Central memory CD8-positive, alpha-beta T cell (primary cell): ENCODE data around the gene AFDN.

Source experiments
- ATAC-seq: fragments of 150-1000 bp; cut with Tn5 transposase; replicated peaks from 2 replicates; pipeline ENCODE4 v1.10.0; 2022; ENCODE audit warnings: mild to moderate bottlenecking, moderate FRiP score, moderate number of reproducible peaks; ENCODE audit not compliant: poor library complexity, severe bottlenecking; ENCODE audit errors: extremely low read depth
- DNase-seq, 2 donors: peaks; one replicate each; pipeline ENCODE4 v3.0.0; 2021; ENCODE audit warnings: low spot score in 2 of 2
- H3K27ac Mint-ChIP-seq: one replicate; pipeline ENCODE4 v1.8.0; 2022; ENCODE audit warnings: low read depth, mild to moderate bottlenecking, moderate library complexity, mixed read lengths
- H3K27me3 Mint-ChIP-seq: one replicate; pipeline ENCODE4 v1.8.0; 2022; ENCODE audit warnings: mixed read lengths
- H3K36me3 Mint-ChIP-seq: one replicate; pipeline ENCODE4 v1.8.0; 2022; ENCODE audit warnings: mild to moderate bottlenecking, moderate library complexity, mixed read lengths; ENCODE audit not compliant: insufficient read depth
- H3K4me1 Mint-ChIP-seq: one replicate; pipeline ENCODE4 v1.8.0; 2022; ENCODE audit warnings: mixed read lengths
- H3K4me3 Mint-ChIP-seq: one replicate; pipeline ENCODE4 v1.8.0; 2022; ENCODE audit warnings: mild to moderate bottlenecking, moderate library complexity, mixed read lengths
- H3K9me3 Mint-ChIP-seq: one replicate; pipeline ENCODE4 v1.8.0; 2022; ENCODE audit warnings: mixed read lengths

Gene AFDN

DNA sequence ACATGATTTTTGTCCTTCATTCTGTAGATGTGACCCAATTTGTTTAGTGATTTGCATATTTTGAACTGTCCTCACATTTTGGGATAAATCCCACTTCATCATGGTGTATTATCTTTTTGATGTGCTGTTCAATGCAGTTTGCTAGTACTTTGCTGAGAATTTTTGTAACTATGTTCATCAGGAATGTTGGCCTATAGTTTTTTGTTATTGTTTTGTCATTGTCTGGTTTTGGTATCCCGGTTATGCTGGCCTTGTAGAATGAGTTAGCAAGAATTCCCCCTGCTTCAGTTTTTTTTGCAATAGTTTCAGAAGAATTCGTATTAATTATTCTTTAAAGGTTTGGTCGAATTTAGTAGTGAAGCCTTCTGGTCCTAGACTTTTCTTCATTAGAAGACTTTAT is 182.6 kb downstream of the AFDN start:
- peaks cover 32% of the 10 kb centered on the region for H3K9me3 Mint-ChIP-seq
- no peak overlapping the region for H3K27ac Mint-ChIP-seq
- H3K4me3 Mint-ChIP-seq: no peak overlapping the region
- H3K4me1 Mint-ChIP-seq: no peaks in the 10 kb centered on the region
- H3K27me3 Mint-ChIP-seq: peaks cover 13% of the 10 kb centered on the region
- H3K36me3 Mint-ChIP-seq: no peaks in the 10 kb centered on the region
- ATAC-seq: no peak
- no peak for DNase-seq

DNA sequence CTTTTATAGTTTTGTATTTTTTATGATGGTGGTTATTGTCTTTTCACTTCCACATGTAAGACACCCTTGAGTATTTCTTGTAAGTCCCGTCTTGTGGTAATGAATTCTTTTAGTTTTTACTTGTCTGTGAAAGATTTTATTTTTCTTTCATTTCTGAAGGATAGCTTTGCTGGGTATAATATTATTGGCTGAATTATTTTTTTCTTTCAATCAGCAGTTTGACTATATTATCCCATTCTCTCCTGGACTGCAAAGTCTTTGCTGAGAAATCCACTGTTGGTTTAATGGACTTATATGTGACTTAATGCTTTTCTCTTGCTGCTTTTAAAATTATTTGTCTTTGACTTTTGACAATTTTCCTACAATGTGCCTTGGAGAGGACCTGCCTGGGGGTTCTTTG is 184.6 kb downstream of the AFDN start:
- Mint-ChIP-seq H3K27me3 (peaks cover 23% of the 10 kb centered on the region), H3K27ac (no peak overlapping the region), H3K36me3 (no peaks in the 10 kb centered on the region), H3K4me1 (no peaks in the 10 kb centered on the region), H3K9me3 (peaks cover 32% of the 10 kb centered on the region), H3K4me3 (no peak overlapping the region)
- DNase-seq (no peak), ATAC-seq (no peak)

GRCh38 chr6:168012431-168013249 is 185.9 kb downstream of the AFDN start:
- no peak for DNase-seq
- H3K4me1 Mint-ChIP-seq: no peaks in the 10 kb centered on the region
- H3K27me3 Mint-ChIP-seq: peaks cover 37% of the 10 kb centered on the region
- ATAC-seq: no peak
- peaks cover 32% of the 10 kb centered on the region for H3K9me3 Mint-ChIP-seq
- H3K27ac Mint-ChIP-seq: no peak overlapping the region
- H3K4me3 Mint-ChIP-seq: no peak overlapping the region
- H3K36me3 Mint-ChIP-seq: no peaks in the 10 kb centered on the region

GRCh38 chr6:168013250-168013915 is 186.7 kb downstream of the AFDN start:
- ATAC-seq (no peak), DNase-seq (no peak)
- Mint-ChIP-seq H3K27me3 (peaks cover 37% of the 10 kb centered on the region), H3K36me3 (no peaks in the 10 kb centered on the region), H3K4me1 (no peaks in the 10 kb centered on the region), H3K27ac (no peak overlapping the region), H3K4me3 (no peak overlapping the region), H3K9me3 (peaks cover 32% of the 10 kb centered on the region)

DNA sequence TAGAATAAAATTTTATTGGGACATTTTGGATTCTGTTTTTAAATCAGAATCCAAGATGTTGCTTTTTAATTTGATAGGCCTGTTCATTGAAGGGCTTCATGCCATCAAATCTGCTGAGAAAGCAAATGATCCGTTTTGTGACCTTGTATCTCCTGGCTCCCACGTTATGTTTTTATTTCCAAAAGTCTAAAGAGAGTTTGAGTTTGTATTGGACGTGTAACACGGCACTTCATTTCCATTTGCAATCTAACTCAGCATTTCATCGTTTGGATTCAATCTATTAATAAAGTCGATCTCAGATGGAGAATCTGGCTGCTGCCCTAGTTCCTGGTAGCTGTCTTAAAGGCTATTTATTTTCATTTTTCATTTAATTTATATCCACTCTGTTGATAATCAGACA is 187.7 kb downstream of the AFDN start:
- DNase-seq: no peak
- peaks cover 45% of the 10 kb centered on the region for H3K27me3 Mint-ChIP-seq

DNA sequence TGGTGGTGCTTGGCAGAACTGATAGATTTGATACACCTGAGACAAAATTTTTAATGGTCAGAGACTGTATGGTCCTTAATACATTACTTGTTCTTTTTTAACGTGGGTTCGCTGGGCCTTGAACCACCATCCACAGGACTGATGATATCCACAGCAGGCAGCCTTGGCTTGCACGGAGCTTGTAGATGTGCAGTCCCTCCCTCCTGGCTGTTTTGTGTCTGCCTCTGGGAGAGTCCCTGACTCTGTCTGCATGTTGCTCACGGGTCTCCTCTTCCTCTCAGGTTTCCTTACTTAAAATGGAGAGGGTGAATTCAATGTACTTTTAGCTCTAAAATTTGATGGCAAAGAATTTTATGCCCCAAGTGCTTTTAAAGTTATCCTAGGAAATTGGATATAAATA is 188.3 kb downstream of the AFDN start:
- peaks cover 51% of the 10 kb centered on the region for H3K27me3 Mint-ChIP-seq
- H3K4me1 Mint-ChIP-seq: no peaks in the 10 kb centered on the region
- H3K9me3 Mint-ChIP-seq: peaks cover 33% of the 10 kb centered on the region
- no peak overlapping the region for H3K27ac Mint-ChIP-seq
- no peak overlapping the region for H3K4me3 Mint-ChIP-seq
- no peak for ATAC-seq
- DNase-seq: no peak
- H3K36me3 Mint-ChIP-seq: no peaks in the 10 kb centered on the region

More for the DNA sequence above, 187.7 kb downstream of the AFDN start:
- Mint-ChIP-seq H3K4me1 (no peaks in the 10 kb centered on the region), H3K36me3 (no peaks in the 10 kb centered on the region), H3K27ac (no peak overlapping the region), H3K9me3 (peaks cover 33% of the 10 kb centered on the region), H3K4me3 (no peak overlapping the region)
- ATAC-seq: no peak

DNA sequence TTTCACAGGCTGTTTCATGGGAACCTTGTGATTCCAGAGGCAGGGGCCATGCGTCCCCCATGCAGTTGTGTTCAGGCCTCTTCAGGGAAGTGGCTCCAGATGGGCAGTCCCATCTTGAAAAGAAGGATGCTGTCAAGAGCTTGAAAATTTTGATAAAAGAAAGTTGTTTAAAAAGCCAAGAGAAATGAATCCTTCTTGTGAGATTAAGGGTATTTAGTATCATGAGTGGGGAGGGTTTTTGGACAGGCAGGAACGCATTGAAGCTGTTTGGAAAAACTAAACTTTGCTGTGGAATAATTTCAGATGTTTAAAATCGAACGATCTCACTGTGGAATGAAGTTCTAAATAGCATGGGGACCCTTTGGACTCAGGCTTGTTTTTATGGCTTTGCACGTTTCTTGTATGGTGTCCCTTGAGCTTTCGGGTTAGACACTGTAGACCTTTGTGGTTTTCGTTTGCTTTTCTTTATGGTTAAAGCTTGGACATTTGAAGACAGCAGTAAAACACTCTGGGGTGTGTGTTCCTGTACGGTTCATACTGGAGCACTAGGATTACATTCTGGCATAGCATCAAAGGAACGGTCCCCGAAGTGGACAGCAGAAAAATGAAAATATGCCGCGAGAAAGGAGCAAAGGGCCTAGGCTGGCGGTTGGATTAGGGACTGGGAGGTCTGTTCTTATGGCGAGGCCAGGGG is 188.9 kb downstream of the AFDN start:
- H3K9me3 Mint-ChIP-seq: peaks cover 27% of the 10 kb centered on the region
- no peaks in the 10 kb centered on the region for H3K4me1 Mint-ChIP-seq
- H3K4me3 Mint-ChIP-seq: no peak overlapping the region
- ATAC-seq: no peak
- no peak for DNase-seq
- H3K36me3 Mint-ChIP-seq: no peaks in the 10 kb centered on the region
- H3K27ac Mint-ChIP-seq: no peak overlapping the region
- peaks cover 56% of the 10 kb centered on the region for H3K27me3 Mint-ChIP-seq

DNA sequence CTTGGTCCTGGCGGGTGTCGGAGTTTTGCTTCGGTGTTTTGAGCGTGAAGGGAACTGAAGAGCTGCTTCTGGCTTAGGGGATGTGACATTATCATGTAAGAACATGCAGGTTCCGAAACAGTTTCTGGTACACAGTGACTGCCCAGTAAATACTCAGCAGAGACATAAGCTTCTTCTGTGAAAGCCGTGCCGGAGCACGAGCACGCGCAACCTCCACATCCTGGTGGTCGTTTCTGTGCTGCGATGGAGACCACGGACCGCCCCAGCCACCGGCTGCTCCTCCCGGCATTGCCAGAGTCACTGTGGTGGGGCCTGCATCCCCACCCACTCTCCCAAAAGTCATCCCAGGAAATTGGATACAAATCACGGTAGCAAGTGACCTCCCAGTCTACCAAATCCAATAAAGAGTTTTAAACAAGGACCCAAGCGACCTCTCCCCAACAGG is 189.5 kb downstream of the AFDN start:
- DNase-seq (no peak), ATAC-seq (no peak)
- no peaks in the 10 kb centered on the region for H3K36me3 Mint-ChIP-seq
- no peak overlapping the region for H3K27ac Mint-ChIP-seq
- no peaks in the 10 kb centered on the region for H3K4me1 Mint-ChIP-seq
- peaks cover 56% of the 10 kb centered on the region for H3K27me3 Mint-ChIP-seq
- no peak overlapping the region for H3K4me3 Mint-ChIP-seq
- H3K9me3 Mint-ChIP-seq: peaks cover 21% of the 10 kb centered on the region

- ATAC-seq (no peak), DNase-seq (no peak)
- peaks cover 56% of the 10 kb centered on the region for H3K27me3 Mint-ChIP-seq
- H3K36me3 Mint-ChIP-seq: no peaks in the 10 kb centered on the region
- H3K27ac Mint-ChIP-seq: no peak overlapping the region
- no peaks in the 10 kb centered on the region for H3K4me1 Mint-ChIP-seq
- H3K4me3 Mint-ChIP-seq: no peak overlapping the region
- peaks cover 15% of the 10 kb centered on the region for H3K9me3 Mint-ChIP-seq
Observed at GRCh38 chr6:168016721-168017525, 190.2 kb downstream of the AFDN start.

GRCh38 chr6:168017629-168018028 is 190.9 kb downstream of the AFDN start:
- Mint-ChIP-seq H3K36me3 (no peaks in the 10 kb centered on the region), H3K4me3 (no peak overlapping the region)
- ATAC-seq: no peak

GRCh38 chr6:168018664-168019063 is 192.0 kb downstream of the AFDN start:
- no peaks in the 10 kb centered on the region for H3K36me3 Mint-ChIP-seq
- DNase-seq: no peak
- no peak overlapping the region for H3K4me3 Mint-ChIP-seq
- H3K27ac Mint-ChIP-seq: no peak overlapping the region
- peaks cover 56% of the 10 kb centered on the region for H3K27me3 Mint-ChIP-seq
- no peak for ATAC-seq
- peaks cover 11% of the 10 kb centered on the region for H3K9me3 Mint-ChIP-seq
- H3K4me1 Mint-ChIP-seq: no peaks in the 10 kb centered on the region

More at GRCh38 chr6:168017629-168018028, 190.9 kb downstream of the AFDN start:
- Mint-ChIP-seq H3K9me3 (peaks cover 12% of the 10 kb centered on the region), H3K4me1 (no peaks in the 10 kb centered on the region), H3K27me3 (peaks cover 56% of the 10 kb centered on the region), H3K27ac (no peak overlapping the region)
- no peak for DNase-seq

GRCh38 chr6:168020242-168020641 is 193.5 kb downstream of the AFDN start:
- H3K27ac Mint-ChIP-seq: no peak overlapping the region
- H3K36me3 Mint-ChIP-seq: no peaks in the 10 kb centered on the region
- no peaks in the 10 kb centered on the region for H3K4me1 Mint-ChIP-seq
- no peak overlapping the region for H3K4me3 Mint-ChIP-seq
- peaks cover 53% of the 10 kb centered on the region for H3K27me3 Mint-ChIP-seq
- ATAC-seq (no peak), DNase-seq (no peak)
- H3K9me3 Mint-ChIP-seq: peaks cover 7% of the 10 kb centered on the region
